Measurements from ENCODE around the gene RABGGTA. TPM values are rescaled to one million over a fixed set of nuclear protein-coding genes. Genes with fewer than 3 reads are reported as not detected.

RABGGTA gene
- total and polyA plus RNA-seq, 10 of the 15 experiments (the other 5 are each of a cell fraction or from before 2014, with no cell fraction given), result 19.1 to 75.6 (median 46.9) TPM

DNA sequence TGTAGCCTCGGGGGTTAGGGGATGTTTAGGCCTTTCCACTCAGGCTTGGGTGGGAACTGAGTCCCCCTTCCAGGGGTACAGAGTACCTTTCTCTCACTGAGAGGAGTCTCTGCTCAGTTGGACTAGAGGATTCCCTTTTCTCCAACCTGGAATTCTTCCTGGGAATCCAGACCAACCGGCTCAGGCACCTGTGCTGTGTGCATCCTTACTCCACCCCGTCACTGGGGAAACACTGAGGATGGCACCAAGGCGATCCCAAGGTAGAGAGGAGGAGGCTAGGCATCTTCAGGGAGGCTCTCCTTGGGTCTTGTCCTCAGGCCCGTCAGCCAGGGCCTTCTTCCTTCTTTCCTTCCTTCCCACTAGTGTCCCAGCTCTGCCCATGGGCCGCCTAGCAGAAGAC lies 7.5 kb downstream of the RABGGTA start:
- H3K4me3 ChIP-seq, result no peak overlapping the region
- no peak overlapping the region for H3K9ac ChIP-seq (ENCODE audit: control insufficient read depth, insufficient read depth, low read length)
- in situ Hi-C loops (cut with MboI) (no loop called here), intact Hi-C loops (cut with micrococcal nuclease; ENCODE audit: unreplicated experiment) (no loop called here)
- no peaks in the 10 kb centered on the region for H3K79me2 ChIP-seq (ENCODE audit: control insufficient read depth, insufficient read depth, low read length)
- SMC1A ChIA-PET (ENCODE audit: uncharacterized antibody, unreplicated experiment), result interaction anchor here (2.8 kb wide), 1 partner anchor 17 kb away, joined by 14 read pairs; no protein-coding TSS in a partner anchor
- H3K4me2 ChIP-seq (ENCODE audit: control insufficient read depth, insufficient read depth), result no peak overlapping the region
- 67% methylated on average over 6 of the region's 6 CpGs for WGBS (ENCODE audit: insufficient coverage, insufficient replicate concordance, low lambda C conversion rate, missing lambda C conversion rate)
- no peak for FAIRE-seq
- no peaks in the 10 kb centered on the region for H3K9me3 ChIP-seq (replicated peaks; ENCODE audit: control insufficient read depth, insufficient read depth, low read length)
- BruUV-seq (replicated peaks), result no TSS peak
- no peak overlapping the region for H3K27ac ChIP-seq (ENCODE audit: control insufficient read depth, insufficient read depth)
- DNase-seq (ENCODE audit: low read depth, low spot score), result no peak
- no peaks in the 10 kb centered on the region for H3K27me3 ChIP-seq (replicated peaks in 1 of 2; ENCODE audit: control insufficient read depth in 2 of 2, insufficient read depth in 2 of 2, low read length in 1 of 2)
- H2AFZ ChIP-seq (ENCODE audit: control insufficient read depth, low read depth, low read length), result no peak overlapping the region
- no peak for ATAC-seq
- RAD21 ChIA-PET (ENCODE audit: unreplicated experiment), result no interaction called here
- H3K36me3 ChIP-seq (ENCODE audit: control insufficient read depth in 2 of 2, insufficient read depth in 2 of 2, low read length in 1 of 2), result peaks cover 3 to 11% of the 10 kb centered on the region in 2 experiments; a peak in 3 of 4 replicates
- no peaks in the 10 kb centered on the region for H3K4me1 ChIP-seq (ENCODE audit: control insufficient read depth, insufficient read depth, low read length)
- TF ChIP-seq BHLHE40 (IDR thresholded peaks at IDR 0.05; ENCODE audit: borderline replicate concordance in 1 of 2, low read depth in 2 of 2, low read length in 1 of 2) (no peak), HCFC1 (IDR thresholded peaks at IDR 0.05; ENCODE audit: low read length) (no peak), POLR2A (IDR thresholded peaks at IDR 0.05; ENCODE audit: low read depth, low read length) (0 out of 2 replicates have a peak, but pooled peaks have one; percentile 1)
- POLR2A ChIA-PET, result interaction anchor here (0.9 kb wide), 1 partner anchor 22 kb away, joined by 3 read pairs; the partner anchor contains the start of gene TINF2
- H4K20me1 ChIP-seq (ENCODE audit: control insufficient read depth, insufficient read depth), result no peaks in the 10 kb centered on the region
- CTCF ChIA-PET, result interaction anchor here (1.4 to 2.1 kb wide), 2 partner anchors 17 to 44 kb away, joined by 3 to 10 read pairs; partner anchors contain the start of gene CIDEB

DNA sequence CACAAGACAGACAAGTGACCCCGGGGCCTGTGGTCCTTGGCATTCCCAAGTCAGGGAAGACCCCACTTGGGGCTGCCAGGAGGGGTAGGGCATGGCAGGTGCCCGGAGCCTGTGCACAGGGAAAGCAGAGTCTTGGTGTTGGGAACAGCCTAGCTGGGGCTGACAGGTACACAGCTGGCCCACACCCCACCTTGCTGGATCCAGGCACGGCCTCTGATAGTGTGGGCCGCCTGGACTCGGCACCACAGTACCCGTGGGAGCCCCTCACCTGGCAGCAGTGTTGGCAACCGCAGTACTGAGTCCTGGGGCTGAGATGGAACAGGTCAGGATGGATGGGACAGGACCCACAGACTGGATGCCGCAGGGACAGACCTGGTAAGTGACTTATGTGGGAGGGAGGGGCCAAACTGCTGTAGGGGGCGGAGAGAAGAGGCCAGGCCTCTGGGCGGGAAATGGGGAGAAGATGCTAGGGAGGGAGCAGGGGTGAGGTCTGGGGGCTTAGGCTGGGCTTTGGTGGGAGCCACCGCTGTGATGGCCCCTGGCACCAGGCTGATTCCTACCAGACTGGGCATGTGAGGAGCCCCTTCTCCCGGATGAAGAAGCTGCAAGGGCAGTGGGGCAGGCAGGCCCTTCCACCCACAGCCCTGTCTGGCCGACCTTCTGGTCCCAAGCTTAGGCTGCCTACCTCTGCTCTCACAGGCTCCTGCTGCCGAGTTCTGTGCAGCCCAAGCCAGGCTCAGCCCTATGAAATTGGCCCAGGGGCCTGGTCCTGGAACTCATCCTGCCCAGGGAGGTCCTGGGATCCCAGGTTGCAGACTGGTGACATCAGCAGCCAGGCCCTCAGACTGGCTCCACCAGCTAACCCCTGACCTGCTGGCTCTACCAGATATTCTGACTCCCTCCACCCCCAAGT lies 8.3 kb downstream of the RABGGTA start, which contains the start of gene TGM1:
Gene TGM1, minus strand, starts transcription at position 357 of the 913 bp plus-strand sequence. CDS start 825 bp downstream, outside the sequence.
- DNase-seq (ENCODE audit: low read depth, low spot score) (no peak), FAIRE-seq (no peak), ATAC-seq (peak; percentile 36)
- H4K20me1 ChIP-seq (ENCODE audit: control insufficient read depth, insufficient read depth), result no peaks in the 10 kb centered on the region
- in situ Hi-C loops (cut with MboI) (no loop called here), intact Hi-C loops (cut with micrococcal nuclease; ENCODE audit: unreplicated experiment) (no loop called here)
- H3K4me3 ChIP-seq, result no peak within 1 kb of the TSS
- SMC1A ChIA-PET (ENCODE audit: uncharacterized antibody, unreplicated experiment), result no interaction called here
- H3K79me2 ChIP-seq (ENCODE audit: control insufficient read depth, insufficient read depth, low read length), result no peaks in the 10 kb centered on the region
- H3K36me3 ChIP-seq (ENCODE audit: control insufficient read depth in 2 of 2, insufficient read depth in 2 of 2, low read length in 1 of 2), result peaks cover 3 to 11% of the 10 kb centered on the region in 2 experiments; a peak in 3 of 4 replicates
- RAD21 ChIA-PET (ENCODE audit: unreplicated experiment), result no interaction called here
- CTCF ChIA-PET, result interaction anchor here (0.8 to 2.1 kb wide), 2 partner anchors 16 to 20 kb away, joined by 4 to 10 read pairs; partner anchors contain the start of gene TINF2
- POLR2A ChIA-PET, result interaction anchor here (0.5 to 0.9 kb wide), 3 partner anchors 17 to 34 kb away, joined by 3 read pairs; partner anchors contain the start of gene TINF2
- no peaks in the 10 kb centered on the region for H3K27me3 ChIP-seq (replicated peaks in 1 of 2; ENCODE audit: control insufficient read depth in 2 of 2, insufficient read depth in 2 of 2, low read length in 1 of 2)
- H3K27ac ChIP-seq (ENCODE audit: control insufficient read depth, insufficient read depth), result no peak within 1 kb of the TSS
- H3K9ac ChIP-seq (ENCODE audit: control insufficient read depth, insufficient read depth, low read length), result no peak within 1 kb of the TSS
- H3K9me3 ChIP-seq (replicated peaks; ENCODE audit: control insufficient read depth, insufficient read depth, low read length), result no peaks in the 10 kb centered on the region
- no peaks in the 10 kb centered on the region for H3K4me1 ChIP-seq (ENCODE audit: control insufficient read depth, insufficient read depth, low read length)
- no peak within 1 kb of the TSS for H2AFZ ChIP-seq (ENCODE audit: control insufficient read depth, low read depth, low read length)
- no peak within 1 kb of the TSS for H3K4me2 ChIP-seq (ENCODE audit: control insufficient read depth, insufficient read depth)
- WGBS (ENCODE audit: insufficient coverage, insufficient replicate concordance, low lambda C conversion rate, missing lambda C conversion rate), result 70% methylated on average over 14 of the region's 14 CpGs
- no TSS peak for BruUV-seq (replicated peaks)
- TF ChIP-seq ZBTB4 (CRISPR knock-in tag; IDR thresholded peaks at IDR 0.05) (no peak), SIX5 (IDR thresholded peaks at IDR 0.05; ENCODE audit: low read depth, low read length, severe bottlenecking) (no peak), CEBPB (IDR thresholded peaks at IDR 0.05; ENCODE audit: borderline replicate concordance in 1 of 2, low read depth in 2 of 2, low read length in 2 of 2) (no peak), CREB1 (IDR thresholded peaks at IDR 0.05; ENCODE audit: low read depth) (no peak), MYC (IDR thresholded peaks at IDR 0.05; ENCODE audit: insufficient read depth, insufficient read length, insufficient replicate concordance, low read length, severe bottlenecking) (no peak), ESRRA (IDR thresholded peaks at IDR 0.05; ENCODE audit: low read length) (no peak), TARDBP (IDR thresholded peaks at IDR 0.05; ENCODE audit: borderline replicate concordance) (no peak)
- TF ChIP-seq, protein P1, sequence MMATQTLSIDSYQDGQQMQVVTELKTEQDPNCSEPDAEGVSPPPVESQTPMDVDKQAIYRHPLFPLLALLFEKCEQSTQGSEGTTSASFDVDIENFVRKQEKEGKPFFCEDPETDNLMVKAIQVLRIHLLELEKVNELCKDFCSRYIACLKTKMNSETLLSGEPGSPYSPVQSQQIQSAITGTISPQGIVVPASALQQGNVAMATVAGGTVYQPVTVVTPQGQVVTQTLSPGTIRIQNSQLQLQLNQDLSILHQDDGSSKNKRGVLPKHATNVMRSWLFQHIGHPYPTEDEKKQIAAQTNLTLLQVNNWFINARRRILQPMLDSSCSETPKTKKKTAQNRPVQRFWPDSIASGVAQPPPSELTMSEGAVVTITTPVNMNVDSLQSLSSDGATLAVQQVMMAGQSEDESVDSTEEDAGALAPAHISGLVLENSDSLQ (IDR thresholded peaks at IDR 0.05), result no peak

Measured in GM12878 (cell line).